SK-N-SH (cell line): ENCODE measurements around the gene STX11. TPM values are rescaled to one million over a fixed set of nuclear protein-coding genes. Genes with fewer than 3 reads are reported as not detected.

Experiments
- CTCF ChIA-PET: fragments of 300-600, 350-600 bp; formaldehyde crosslinking; extraction: SDS; loops from one replicate; lab custom pipeline; 2021; lab: Yijun Ruan, JAX
- POLR2A ChIA-PET: fragments of 350-600 bp; sonication (Branson Sonifier 250); formaldehyde crosslinking; extraction: SDS; loops from one replicate; lab custom pipeline; 2020; ENCODE audit warnings: antibody characterized with exemption, inconsistent platforms; lab: Yijun Ruan, JAX
- DNase-seq: peaks from one replicate; pipeline ENCODE4 v3.0.0; 2012
- H2AFZ ChIP-seq: fragments of 200-600 bp; sonication (generic); 2 replicates; pipeline ENCODE4 v1.8.1; 2016; ENCODE audit warnings: antibody characterized with exemption, mild to moderate bottlenecking, low read depth
- H3F3A ChIP-seq: fragments of 200-600 bp; sonication (generic); replicated peaks from 2 replicates; pipeline ENCODE3; 2016; ENCODE audit warnings: antibody characterized with exemption, mild to moderate bottlenecking; ENCODE audit not compliant: insufficient read depth
- H3K27ac ChIP-seq, 2 experiments: fragments of 200-500 bp in 1 of 2; fragments of 200-600 bp in 1 of 2; sonication (Bioruptor generic) in 1 of 2; sonication (generic), shearing (Covaris generic) in 1 of 2; 2 replicates each; pipeline versions ENCODE4 v1.5.1 to v1.6.1; 2014 to 2016; ENCODE audit warnings: low read depth in 2 of 2, inconsistent platforms in 1 of 2, low read length in 1 of 2, mild to moderate bottlenecking in 1 of 2, mixed read lengths in 1 of 2
- H3K27me3 ChIP-seq: fragments of 200-600 bp; sonication (generic), shearing (Covaris generic); 2 replicates; pipeline ENCODE4 v1.6.1; 2016; ENCODE audit warnings: mixed run types; ENCODE audit not compliant: insufficient read depth
- H3K36me3 ChIP-seq, 2 experiments: fragments of 200-500 bp in 1 of 2; fragments of 200-600 bp in 1 of 2; sonication (Bioruptor generic) in 1 of 2; sonication (generic) in 1 of 2; replicated peaks in 1 of 2; 2 replicates each; pipeline versions ENCODE3 to v1.5.1; 2014 to 2016; ENCODE audit warnings: low read length in 1 of 2, mild to moderate bottlenecking in 1 of 2; ENCODE audit not compliant: insufficient read depth in 2 of 2, control insufficient read depth in 1 of 2
- H3K4me1 ChIP-seq, 2 experiments: fragments of 200-500 bp in 1 of 2; fragments of 200-600 bp in 1 of 2; sonication (Bioruptor generic) in 1 of 2; sonication (generic), shearing (Covaris generic) in 1 of 2; 2 replicates each; pipeline versions ENCODE4 v1.5.1 to v1.6.1; 2014 to 2016; ENCODE audit warnings: low read depth in 1 of 2, low read length in 1 of 2, mixed run types in 1 of 2; ENCODE audit not compliant: insufficient read depth in 2 of 2, control insufficient read depth in 1 of 2
- H3K4me2 ChIP-seq: fragments of 200-600 bp; sonication (generic), shearing (Covaris generic); 2 replicates; pipeline ENCODE4 v1.6.1; 2017; ENCODE audit warnings: mixed run types
- H3K4me3 ChIP-seq, 2 experiments: fragments of 200-500 bp in 1 of 2; fragments of 200-600 bp in 1 of 2; sonication (Bioruptor generic) in 1 of 2; sonication (generic), shearing (Covaris generic) in 1 of 2; 2 replicates each; pipeline versions ENCODE4 v1.5.1 to v1.8.1; 2014 to 2016; ENCODE audit warnings: low read depth in 2 of 2, inconsistent platforms in 1 of 2, low read length in 1 of 2, mild to moderate bottlenecking in 1 of 2, mixed read lengths in 1 of 2, moderate library complexity in 1 of 2
- H3K79me2 ChIP-seq: fragments of 200-600 bp; sonication (generic); 2 replicates; pipeline ENCODE4 v1.8.1; 2017; ENCODE audit warnings: mild to moderate bottlenecking; ENCODE audit not compliant: insufficient read depth
- H3K9ac ChIP-seq: fragments of 200-600 bp; sonication (generic); 2 replicates; pipeline ENCODE4 v1.6.1; 2017; ENCODE audit warnings: mixed run types
- H3K9me2 ChIP-seq: fragments of 200-600 bp; sonication (generic); 2 replicates; pipeline ENCODE4 v1.6.1; 2017; ENCODE audit warnings: mixed run types
- H3K9me3 ChIP-seq: fragments of 200-600 bp; sonication (generic); 2 replicates; pipeline ENCODE4 v1.6.1; 2017; ENCODE audit warnings: mixed run types, mild to moderate bottlenecking, moderate library complexity
- H4K20me1 ChIP-seq: fragments of 200-600 bp; sonication (generic); 2 replicates; pipeline ENCODE4 v1.6.1; 2017; ENCODE audit warnings: mild to moderate bottlenecking, mixed run types; ENCODE audit not compliant: insufficient read depth
- CHD2 ChIP-seq: fragments of 150-350 bp; IDR thresholded peaks from 2 replicates; pipeline ENCODE4 v1.6.1; 2018; ENCODE audit warnings: low read length; ENCODE audit not compliant: partially characterized antibody
- ELF1 ChIP-seq: IDR thresholded peaks from 2 replicates; pipeline ENCODE4 v1.4.0; 2012
- FOSL2 ChIP-seq: IDR thresholded peaks from 2 replicates; pipeline ENCODE4 v1.4.0; 2012; ENCODE audit warnings: low read depth, mild to moderate bottlenecking, moderate library complexity, borderline replicate concordance
- FOXJ3 ChIP-seq: sonication (generic); formaldehyde crosslinking; IDR thresholded peaks from 2 replicates; pipeline ENCODE4 v1.5.1; 2020; ENCODE audit warnings: mild to moderate bottlenecking, missing genetic modification reagents
- FOXM1 ChIP-seq: IDR thresholded peaks from 2 replicates; pipeline ENCODE4 v1.4.0; 2012; ENCODE audit warnings: low read depth, mild to moderate bottlenecking
- GATA2 ChIP-seq: sonication (generic); formaldehyde crosslinking; IDR thresholded peaks from 2 replicates; pipeline ENCODE4 v1.5.0; 2020; ENCODE audit warnings: mild to moderate bottlenecking, missing genetic modification reagents
- JUND ChIP-seq: IDR thresholded peaks from 2 replicates; pipeline ENCODE4 v1.4.0; 2012
- MEF2A ChIP-seq: IDR thresholded peaks from 2 replicates; pipeline ENCODE4 v1.4.0; 2012; ENCODE audit warnings: low read depth, borderline replicate concordance
- MXI1 ChIP-seq: IDR thresholded peaks from 2 replicates; pipeline ENCODE4 v1.6.1; 2012; ENCODE audit warnings: mild to moderate bottlenecking, low read depth, low read length, improper control_type of control experiment
- NRF1 ChIP-seq: IDR thresholded peaks from 2 replicates; pipeline ENCODE4 v1.6.1; 2012; ENCODE audit warnings: low read depth, mild to moderate bottlenecking, low read length
- RXRA ChIP-seq: IDR thresholded peaks from 2 replicates; pipeline ENCODE4 v1.4.0; 2012; ENCODE audit warnings: low read depth, mild to moderate bottlenecking, borderline replicate concordance
- SMC3 ChIP-seq: IDR thresholded peaks from 2 replicates; pipeline ENCODE4 v1.6.1; 2012; ENCODE audit warnings: low read depth, low read length, improper control_type of control experiment
- TAF1 ChIP-seq: IDR thresholded peaks from 2 replicates; pipeline ENCODE4 v1.6.1; 2012; ENCODE audit warnings: low read depth, mild to moderate bottlenecking, low read length, moderate library complexity, borderline replicate concordance
- TCF12 ChIP-seq: IDR thresholded peaks from 2 replicates; pipeline ENCODE4 v1.4.0; 2012
- WGBS: methylation state at CpG from one replicate; pipeline ENCODE4 v1.1.6; 2017; ENCODE audit warnings: low lambda C conversion rate; 5-methylcytosine and 5-hydroxymethylcytosine counted together
- polyA plus RNA-seq, 3 experiments: library from polyadenylated mRNA; depleted of rRNA; stranded (reverse); fragments of >200 nt; gene quantifications; 2 replicates each; pipeline ENCODE4 v1.2.3, GENCODE V29; 2012
- TF ChIP-seq, protein P1 (sequence below): fragments of 200-600 bp; sonication (generic); IDR thresholded peaks from 2 replicates; pipeline ENCODE4 v1.6.1; 2017; ENCODE audit warnings: antibody characterized with exemption, mild to moderate bottlenecking, moderate library complexity
- TF ChIP-seq, protein P2 (sequence below): fragments of 150-350 bp; IDR thresholded peaks from 2 replicates; pipeline ENCODE4 v1.6.1; 2016; ENCODE audit warnings: mild to moderate bottlenecking, low read depth, low read length
- TF ChIP-seq, protein P3 (sequence below): fragments of 150-350 bp; IDR thresholded peaks from 2 replicates; pipeline ENCODE4 v1.6.1; 2017; ENCODE audit warnings: antibody characterized with exemption, low read length, low read depth, borderline replicate concordance
- TF ChIP-seq, protein P4 (sequence below): IDR thresholded peaks from 2 replicates; pipeline ENCODE4 v1.4.0; 2012; ENCODE audit warnings: low read depth, borderline replicate concordance
- TF ChIP-seq, protein P5 (sequence below): IDR thresholded peaks from 2 replicates; pipeline ENCODE4 v1.6.1; 2012; ENCODE audit warnings: mild to moderate bottlenecking, low read depth, low read length, moderate library complexity
- TF ChIP-seq, protein P6 (sequence below): IDR thresholded peaks from 2 replicates; pipeline ENCODE4; 2012

STX11 gene
- polyA plus RNA-seq, 1 of the 3 experiments (the other 2 are of a cell fraction), result 0.15 TPM

DNA sequence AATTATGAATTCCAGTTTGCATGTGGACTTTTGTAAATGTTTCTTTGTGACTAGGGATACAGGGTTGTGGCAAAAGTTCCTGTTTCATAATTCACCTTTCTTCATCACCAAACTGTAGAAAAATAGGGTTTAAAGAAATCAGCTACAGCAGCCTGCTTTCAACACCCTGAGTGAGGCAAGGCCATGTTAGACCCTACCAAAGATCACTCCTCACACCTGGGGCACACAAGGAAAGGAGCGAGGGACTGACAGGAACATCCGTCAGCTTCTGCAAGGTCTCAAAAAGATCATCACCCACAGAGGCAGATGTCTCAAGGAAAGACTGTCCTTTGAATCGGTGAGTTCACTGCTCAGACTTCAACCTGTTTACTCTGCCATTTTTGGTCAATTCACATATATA lies 10.5 kb upstream of the STX11 start:
- TF ChIP-seq SMC3 (no peak), JUND (no peak), NRF1 (no peak), MXI1 (no peak), GATA2 (CRISPR knock-in tag) (no peak), FOSL2 (no peak), RXRA (no peak), TAF1 (no peak), MEF2A (no peak), ELF1 (no peak), TCF12 (no peak), CHD2 (no peak), FOXM1 (no peak), FOXJ3 (CRISPR knock-in tag) (no peak)
- TF ChIP-seq, protein P1, sequence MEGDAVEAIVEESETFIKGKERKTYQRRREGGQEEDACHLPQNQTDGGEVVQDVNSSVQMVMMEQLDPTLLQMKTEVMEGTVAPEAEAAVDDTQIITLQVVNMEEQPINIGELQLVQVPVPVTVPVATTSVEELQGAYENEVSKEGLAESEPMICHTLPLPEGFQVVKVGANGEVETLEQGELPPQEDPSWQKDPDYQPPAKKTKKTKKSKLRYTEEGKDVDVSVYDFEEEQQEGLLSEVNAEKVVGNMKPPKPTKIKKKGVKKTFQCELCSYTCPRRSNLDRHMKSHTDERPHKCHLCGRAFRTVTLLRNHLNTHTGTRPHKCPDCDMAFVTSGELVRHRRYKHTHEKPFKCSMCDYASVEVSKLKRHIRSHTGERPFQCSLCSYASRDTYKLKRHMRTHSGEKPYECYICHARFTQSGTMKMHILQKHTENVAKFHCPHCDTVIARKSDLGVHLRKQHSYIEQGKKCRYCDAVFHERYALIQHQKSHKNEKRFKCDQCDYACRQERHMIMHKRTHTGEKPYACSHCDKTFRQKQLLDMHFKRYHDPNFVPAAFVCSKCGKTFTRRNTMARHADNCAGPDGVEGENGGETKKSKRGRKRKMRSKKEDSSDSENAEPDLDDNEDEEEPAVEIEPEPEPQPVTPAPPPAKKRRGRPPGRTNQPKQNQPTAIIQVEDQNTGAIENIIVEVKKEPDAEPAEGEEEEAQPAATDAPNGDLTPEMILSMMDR, result no peak
- TF ChIP-seq, protein P2, sequence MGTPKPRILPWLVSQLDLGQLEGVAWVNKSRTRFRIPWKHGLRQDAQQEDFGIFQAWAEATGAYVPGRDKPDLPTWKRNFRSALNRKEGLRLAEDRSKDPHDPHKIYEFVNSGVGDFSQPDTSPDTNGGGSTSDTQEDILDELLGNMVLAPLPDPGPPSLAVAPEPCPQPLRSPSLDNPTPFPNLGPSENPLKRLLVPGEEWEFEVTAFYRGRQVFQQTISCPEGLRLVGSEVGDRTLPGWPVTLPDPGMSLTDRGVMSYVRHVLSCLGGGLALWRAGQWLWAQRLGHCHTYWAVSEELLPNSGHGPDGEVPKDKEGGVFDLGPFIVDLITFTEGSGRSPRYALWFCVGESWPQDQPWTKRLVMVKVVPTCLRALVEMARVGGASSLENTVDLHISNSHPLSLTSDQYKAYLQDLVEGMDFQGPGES, result no peak
- TF ChIP-seq, protein P3, sequence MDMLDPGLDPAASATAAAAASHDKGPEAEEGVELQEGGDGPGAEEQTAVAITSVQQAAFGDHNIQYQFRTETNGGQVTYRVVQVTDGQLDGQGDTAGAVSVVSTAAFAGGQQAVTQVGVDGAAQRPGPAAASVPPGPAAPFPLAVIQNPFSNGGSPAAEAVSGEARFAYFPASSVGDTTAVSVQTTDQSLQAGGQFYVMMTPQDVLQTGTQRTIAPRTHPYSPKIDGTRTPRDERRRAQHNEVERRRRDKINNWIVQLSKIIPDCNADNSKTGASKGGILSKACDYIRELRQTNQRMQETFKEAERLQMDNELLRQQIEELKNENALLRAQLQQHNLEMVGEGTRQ, result no peak
- TF ChIP-seq, protein P4, sequence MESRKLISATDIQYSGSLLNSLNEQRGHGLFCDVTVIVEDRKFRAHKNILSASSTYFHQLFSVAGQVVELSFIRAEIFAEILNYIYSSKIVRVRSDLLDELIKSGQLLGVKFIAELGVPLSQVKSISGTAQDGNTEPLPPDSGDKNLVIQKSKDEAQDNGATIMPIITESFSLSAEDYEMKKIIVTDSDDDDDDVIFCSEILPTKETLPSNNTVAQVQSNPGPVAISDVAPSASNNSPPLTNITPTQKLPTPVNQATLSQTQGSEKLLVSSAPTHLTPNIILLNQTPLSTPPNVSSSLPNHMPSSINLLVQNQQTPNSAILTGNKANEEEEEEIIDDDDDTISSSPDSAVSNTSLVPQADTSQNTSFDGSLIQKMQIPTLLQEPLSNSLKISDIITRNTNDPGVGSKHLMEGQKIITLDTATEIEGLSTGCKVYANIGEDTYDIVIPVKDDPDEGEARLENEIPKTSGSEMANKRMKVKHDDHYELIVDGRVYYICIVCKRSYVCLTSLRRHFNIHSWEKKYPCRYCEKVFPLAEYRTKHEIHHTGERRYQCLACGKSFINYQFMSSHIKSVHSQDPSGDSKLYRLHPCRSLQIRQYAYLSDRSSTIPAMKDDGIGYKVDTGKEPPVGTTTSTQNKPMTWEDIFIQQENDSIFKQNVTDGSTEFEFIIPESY, result no peak
- TF ChIP-seq, protein P5, sequence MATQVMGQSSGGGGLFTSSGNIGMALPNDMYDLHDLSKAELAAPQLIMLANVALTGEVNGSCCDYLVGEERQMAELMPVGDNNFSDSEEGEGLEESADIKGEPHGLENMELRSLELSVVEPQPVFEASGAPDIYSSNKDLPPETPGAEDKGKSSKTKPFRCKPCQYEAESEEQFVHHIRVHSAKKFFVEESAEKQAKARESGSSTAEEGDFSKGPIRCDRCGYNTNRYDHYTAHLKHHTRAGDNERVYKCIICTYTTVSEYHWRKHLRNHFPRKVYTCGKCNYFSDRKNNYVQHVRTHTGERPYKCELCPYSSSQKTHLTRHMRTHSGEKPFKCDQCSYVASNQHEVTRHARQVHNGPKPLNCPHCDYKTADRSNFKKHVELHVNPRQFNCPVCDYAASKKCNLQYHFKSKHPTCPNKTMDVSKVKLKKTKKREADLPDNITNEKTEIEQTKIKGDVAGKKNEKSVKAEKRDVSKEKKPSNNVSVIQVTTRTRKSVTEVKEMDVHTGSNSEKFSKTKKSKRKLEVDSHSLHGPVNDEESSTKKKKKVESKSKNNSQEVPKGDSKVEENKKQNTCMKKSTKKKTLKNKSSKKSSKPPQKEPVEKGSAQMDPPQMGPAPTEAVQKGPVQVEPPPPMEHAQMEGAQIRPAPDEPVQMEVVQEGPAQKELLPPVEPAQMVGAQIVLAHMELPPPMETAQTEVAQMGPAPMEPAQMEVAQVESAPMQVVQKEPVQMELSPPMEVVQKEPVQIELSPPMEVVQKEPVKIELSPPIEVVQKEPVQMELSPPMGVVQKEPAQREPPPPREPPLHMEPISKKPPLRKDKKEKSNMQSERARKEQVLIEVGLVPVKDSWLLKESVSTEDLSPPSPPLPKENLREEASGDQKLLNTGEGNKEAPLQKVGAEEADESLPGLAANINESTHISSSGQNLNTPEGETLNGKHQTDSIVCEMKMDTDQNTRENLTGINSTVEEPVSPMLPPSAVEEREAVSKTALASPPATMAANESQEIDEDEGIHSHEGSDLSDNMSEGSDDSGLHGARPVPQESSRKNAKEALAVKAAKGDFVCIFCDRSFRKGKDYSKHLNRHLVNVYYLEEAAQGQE, result no peak
- TF ChIP-seq, protein P6, sequence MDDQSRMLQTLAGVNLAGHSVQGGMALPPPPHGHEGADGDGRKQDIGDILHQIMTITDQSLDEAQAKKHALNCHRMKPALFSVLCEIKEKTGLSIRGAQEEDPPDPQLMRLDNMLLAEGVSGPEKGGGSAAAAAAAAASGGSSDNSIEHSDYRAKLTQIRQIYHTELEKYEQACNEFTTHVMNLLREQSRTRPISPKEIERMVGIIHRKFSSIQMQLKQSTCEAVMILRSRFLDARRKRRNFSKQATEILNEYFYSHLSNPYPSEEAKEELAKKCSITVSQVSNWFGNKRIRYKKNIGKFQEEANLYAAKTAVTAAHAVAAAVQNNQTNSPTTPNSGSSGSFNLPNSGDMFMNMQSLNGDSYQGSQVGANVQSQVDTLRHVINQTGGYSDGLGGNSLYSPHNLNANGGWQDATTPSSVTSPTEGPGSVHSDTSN, result no peak
- ChIA-PET CTCF (no interaction called here), POLR2A (no interaction called here)
- no peak for DNase-seq
- no peak overlapping the region for H3K4me2 ChIP-seq
- H3K4me3 ChIP-seq, result no peak overlapping the region
- H3K9ac ChIP-seq, result no peak overlapping the region
- no peaks in the 10 kb centered on the region for H3K79me2 ChIP-seq
- no peaks in the 10 kb centered on the region; the same call in 1 of the 2 replicates for H3K27me3 ChIP-seq
- no peaks in the 10 kb centered on the region for H3K36me3 ChIP-seq
- H3F3A ChIP-seq, result no peaks in the 10 kb centered on the region
- peaks cover 8% of the 10 kb centered on the region; the same call in 1 of the 2 replicates for H3K9me3 ChIP-seq
- H3K9me2 ChIP-seq, result no peaks in the 10 kb centered on the region
- no peak overlapping the region for H2AFZ ChIP-seq
- no peak overlapping the region for H3K27ac ChIP-seq
- no peaks in the 10 kb centered on the region for H4K20me1 ChIP-seq
- 42% methylated on average over 3 of the region's 3 CpGs for WGBS
- no peaks in the 10 kb centered on the region for H3K4me1 ChIP-seq
